ENCODE results near the gene SLC35E4. TPM values are rescaled to one million over a fixed set of nuclear protein-coding genes. Genes with fewer than 3 reads are reported as not detected.

Gene SLC35E4
- polyA plus RNA-seq, 1 donor = 3.5 TPM

- no peak for DNase-seq (ENCODE audit: low read depth)
Measured at GRCh38 chr22:30691204-30691603, 55.6 kb downstream of the SLC35E4 start.

- no peak for DNase-seq (ENCODE audit: low read depth)
Measured at GRCh38 chr22:30694171-30694639, 58.6 kb downstream of the SLC35E4 start.

GRCh38 chr22:30694640-30695350 is 59.2 kb downstream of the SLC35E4 start, which contains the start of gene OSBP2:
OSBP2 (plus strand) TSS chr22:30694874; CDS start chr22:30694910, 36 bp downstream.
- no peak for DNase-seq (ENCODE audit: low read depth)

- DNase-seq (ENCODE audit: low read depth) = no peak
Measured at GRCh38 chr22:30695351-30695851, 59.8 kb downstream of the SLC35E4 start.

GRCh38 chr22:30695871-30696655 is 60.5 kb downstream of the SLC35E4 start:
- no peak for DNase-seq (ENCODE audit: low read depth)

Other genes with a start within 250 kb of the SLC35E4 start
- 10.5 TPM for gene RNF215, start 248.4 kb upstream of the SLC35E4 start, polyA plus RNA-seq (ENCODE audit: insufficient read length)
- gene SEC14L2, start 238.8 kb upstream of the SLC35E4 start, polyA plus RNA-seq (ENCODE audit: insufficient read length) = 2.1 TPM
- 5.4 TPM for gene MTFP1, start 210.0 kb upstream of the SLC35E4 start, polyA plus RNA-seq (ENCODE audit: insufficient read length)
- 0.09 TPM for gene SEC14L3, start 163.8 kb upstream of the SLC35E4 start, polyA plus RNA-seq (ENCODE audit: insufficient read length)
- gene SEC14L4, start 130.1 kb upstream of the SLC35E4 start, polyA plus RNA-seq (ENCODE audit: insufficient read length) = 0.11 TPM
- gene SEC14L6, start 89.0 kb upstream of the SLC35E4 start, polyA plus RNA-seq (ENCODE audit: insufficient read length) = 0.22 TPM
- gene GAL3ST1, start 61.1 kb upstream of the SLC35E4 start, polyA plus RNA-seq (ENCODE audit: insufficient read length) = 6.0 TPM
- 46.2 TPM for gene PES1, start 43.9 kb upstream of the SLC35E4 start, polyA plus RNA-seq (ENCODE audit: insufficient read length)
- 7.6 TPM for gene TCN2, start 28.6 kb upstream of the SLC35E4 start, polyA plus RNA-seq (ENCODE audit: insufficient read length)
- 4.2 TPM for gene DUSP18, start 32.1 kb downstream of the SLC35E4 start, polyA plus RNA-seq (ENCODE audit: insufficient read length)
- gene OSBP2, start 59.1 kb downstream of the SLC35E4 start, polyA plus RNA-seq (ENCODE audit: insufficient read length) = 5.0 TPM